ENCODE measurements around the gene SOX1.

SOX1 gene

DNA sequence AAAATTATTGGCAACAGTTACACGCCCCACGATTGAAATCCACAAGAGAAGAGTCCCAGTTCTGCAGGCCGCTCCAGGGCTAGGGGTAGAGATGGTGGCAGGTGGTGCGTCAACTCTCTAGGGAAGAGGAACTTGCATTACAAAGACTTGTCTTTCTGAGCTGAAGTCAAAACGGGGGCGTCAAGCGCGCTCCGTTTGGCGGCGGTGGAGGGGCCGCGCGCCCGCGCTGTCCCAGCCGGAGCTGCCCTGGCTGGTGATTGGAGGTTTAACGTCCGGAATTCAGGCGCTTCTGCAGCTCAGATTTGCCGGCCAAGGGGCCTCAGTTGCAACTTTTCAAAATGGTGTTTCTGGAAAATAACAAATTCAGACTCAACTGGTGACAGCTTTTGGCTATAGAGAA is 38.9 kb downstream of the SOX1 start:
- Mint-ChIP-seq H3K27me3 (peaks cover 88% of the 10 kb centered on the region), H3K27ac (no peak overlapping the region), H3K4me1 (no peaks in the 10 kb centered on the region), H3K9me3 (no peaks in the 10 kb centered on the region), H3K4me3 (no peak overlapping the region)
- no peak for DNase-seq
- ATAC-seq = no peak

- no peak overlapping the region for H3K4me3 Mint-ChIP-seq
- DNase-seq = no peak
- no peaks in the 10 kb centered on the region for H3K9me3 Mint-ChIP-seq
- H3K27me3 Mint-ChIP-seq = peaks cover 88% of the 10 kb centered on the region
- no peak for ATAC-seq
- H3K4me1 Mint-ChIP-seq = no peaks in the 10 kb centered on the region
- no peak overlapping the region for H3K27ac Mint-ChIP-seq
Observed at GRCh38 chr13:112106478-112107141, 39.7 kb downstream of the SOX1 start.

DNA sequence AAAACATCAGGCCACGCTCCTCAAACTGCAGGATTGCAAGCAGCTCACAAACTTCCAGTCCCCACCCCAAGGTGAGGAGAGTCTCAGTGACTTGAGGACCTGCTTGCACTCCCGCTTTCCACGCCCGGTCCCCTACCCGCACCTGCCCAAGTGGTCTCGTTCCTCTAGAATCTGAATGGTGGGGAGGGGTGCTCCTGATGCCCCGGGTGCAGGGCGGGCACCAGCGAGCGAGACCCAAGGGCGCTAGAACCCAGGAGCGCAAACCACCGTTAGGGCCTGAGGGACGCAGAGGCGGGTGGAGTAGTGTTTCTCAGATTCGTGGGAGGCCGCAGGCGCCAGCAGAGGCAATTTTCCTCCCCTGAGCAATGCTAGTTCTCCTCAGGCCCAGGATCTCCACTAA is 40.3 kb downstream of the SOX1 start:
- Mint-ChIP-seq H3K4me1 (no peaks in the 10 kb centered on the region), H3K9me3 (no peaks in the 10 kb centered on the region), H3K27me3 (peaks cover 86% of the 10 kb centered on the region), H3K4me3 (no peak overlapping the region), H3K27ac (no peak overlapping the region)
- no peak for DNase-seq
- no peak for ATAC-seq

DNA sequence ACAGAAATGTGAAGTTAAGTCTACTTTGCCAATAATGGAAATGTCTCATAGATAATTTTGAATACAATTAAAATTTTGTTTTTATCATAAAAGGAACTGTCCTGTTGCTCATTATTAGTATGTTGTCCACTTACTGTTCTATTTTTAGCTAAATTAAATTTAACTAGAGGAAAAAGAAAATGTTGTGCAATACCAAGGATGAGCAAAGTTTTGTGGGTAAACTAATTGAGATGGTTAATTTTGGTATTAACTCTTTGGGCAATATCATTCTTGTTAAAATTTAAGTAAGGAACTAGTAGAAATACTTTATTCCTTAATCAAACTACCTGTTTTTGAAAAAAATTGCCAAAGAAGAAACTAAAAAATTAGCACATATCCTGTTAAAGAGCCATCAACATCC is 43.5 kb downstream of the SOX1 start:
- Mint-ChIP-seq H3K27me3 (peaks cover 92% of the 10 kb centered on the region), H3K27ac (no peak overlapping the region), H3K4me3 (no peak overlapping the region), H3K9me3 (no peaks in the 10 kb centered on the region), H3K4me1 (no peaks in the 10 kb centered on the region)
- DNase-seq (no peak), ATAC-seq (no peak)

GRCh38 chr13:112111239-112111857 is 44.4 kb downstream of the SOX1 start:
- ATAC-seq (no peak), DNase-seq (no peak)
- H3K27me3 Mint-ChIP-seq = peaks cover 92% of the 10 kb centered on the region
- H3K9me3 Mint-ChIP-seq = no peaks in the 10 kb centered on the region
- H3K4me1 Mint-ChIP-seq = no peaks in the 10 kb centered on the region
- no peak overlapping the region for H3K27ac Mint-ChIP-seq
- no peak overlapping the region for H3K4me3 Mint-ChIP-seq

DNA sequence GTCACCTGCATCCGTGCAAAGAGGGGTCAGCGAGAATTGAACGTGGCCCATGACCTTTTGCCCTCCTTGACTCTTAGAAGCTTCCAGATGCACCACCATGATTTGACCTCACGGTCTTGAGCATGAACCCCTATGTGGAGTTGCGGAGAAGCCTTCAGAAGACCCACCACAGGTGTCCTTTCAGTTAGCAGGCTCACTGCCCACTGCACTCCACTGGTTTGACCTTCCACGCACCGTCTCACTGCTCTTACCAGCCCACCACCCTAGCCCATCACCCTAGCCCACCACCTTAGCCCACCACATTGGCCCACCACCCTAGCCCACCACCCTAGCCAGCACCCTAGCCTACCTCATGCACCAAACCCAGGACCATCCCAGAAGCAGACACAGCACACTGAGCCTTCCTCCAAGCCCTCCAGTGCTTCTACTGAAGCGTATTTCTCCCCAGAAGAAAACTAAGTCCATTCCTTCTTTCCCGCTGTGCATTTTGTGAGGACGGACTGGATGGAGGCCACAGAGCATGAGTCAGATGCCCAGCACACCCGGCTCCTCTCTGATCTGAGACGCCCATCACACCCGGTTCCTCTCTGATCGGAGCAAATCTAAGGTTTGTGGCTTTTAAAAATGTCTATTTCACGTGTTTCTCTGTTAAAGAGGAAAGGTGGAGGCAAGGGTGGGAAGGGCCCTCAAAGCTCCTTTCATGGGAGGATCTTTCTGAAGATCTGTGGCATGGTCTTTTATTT is 45.8 kb downstream of the SOX1 start:
- no peak for DNase-seq
- no peak for ATAC-seq
- Mint-ChIP-seq H3K4me1 (no peaks in the 10 kb centered on the region), H3K27ac (no peak overlapping the region), H3K9me3 (no peaks in the 10 kb centered on the region), H3K4me3 (no peak overlapping the region), H3K27me3 (peaks cover 80% of the 10 kb centered on the region)

- Mint-ChIP-seq H3K4me1 (no peaks in the 10 kb centered on the region), H3K9me3 (no peaks in the 10 kb centered on the region), H3K27me3 (peaks cover 74% of the 10 kb centered on the region), H3K4me3 (no peak overlapping the region), H3K27ac (no peak overlapping the region)
- ATAC-seq (no peak), DNase-seq (no peak)
Observed at GRCh38 chr13:112113348-112113747, 46.4 kb downstream of the SOX1 start.

- H3K4me3 Mint-ChIP-seq = no peak overlapping the region
- H3K9me3 Mint-ChIP-seq = no peaks in the 10 kb centered on the region
- no peaks in the 10 kb centered on the region for H3K4me1 Mint-ChIP-seq
- DNase-seq (no peak), ATAC-seq (no peak)
- H3K27ac Mint-ChIP-seq = no peak overlapping the region
- peaks cover 69% of the 10 kb centered on the region for H3K27me3 Mint-ChIP-seq
Observed at GRCh38 chr13:112113851-112114250, 46.9 kb downstream of the SOX1 start.

- DNase-seq (no peak), ATAC-seq (no peak)
- Mint-ChIP-seq H3K4me3 (no peak overlapping the region), H3K9me3 (no peaks in the 10 kb centered on the region), H3K27me3 (peaks cover 65% of the 10 kb centered on the region), H3K27ac (peak overlapping the region in 1 of 2 donors; percentile 1), H3K4me1 (no peaks in the 10 kb centered on the region)
Observed at GRCh38 chr13:112114391-112114790, 47.4 kb downstream of the SOX1 start.

GRCh38 chr13:112115403-112116091 is 48.6 kb downstream of the SOX1 start:
- ATAC-seq (no peak), DNase-seq (no peak)
- H3K9me3 Mint-ChIP-seq = no peaks in the 10 kb centered on the region
- H3K27me3 Mint-ChIP-seq = peaks cover 65% of the 10 kb centered on the region
- H3K4me3 Mint-ChIP-seq = no peak overlapping the region
- H3K4me1 Mint-ChIP-seq = no peaks in the 10 kb centered on the region
- no peak overlapping the region for H3K27ac Mint-ChIP-seq

- no peak overlapping the region for H3K4me3 Mint-ChIP-seq
- H3K27ac Mint-ChIP-seq = peak overlapping the region in 1 of 2 donors; percentile 14
- no peak for DNase-seq
- no peaks in the 10 kb centered on the region for H3K4me1 Mint-ChIP-seq
- no peaks in the 10 kb centered on the region for H3K9me3 Mint-ChIP-seq
- no peak for ATAC-seq
- peaks cover 58% of the 10 kb centered on the region for H3K27me3 Mint-ChIP-seq
Observed at GRCh38 chr13:112116187-112116950, 49.4 kb downstream of the SOX1 start.

DNA sequence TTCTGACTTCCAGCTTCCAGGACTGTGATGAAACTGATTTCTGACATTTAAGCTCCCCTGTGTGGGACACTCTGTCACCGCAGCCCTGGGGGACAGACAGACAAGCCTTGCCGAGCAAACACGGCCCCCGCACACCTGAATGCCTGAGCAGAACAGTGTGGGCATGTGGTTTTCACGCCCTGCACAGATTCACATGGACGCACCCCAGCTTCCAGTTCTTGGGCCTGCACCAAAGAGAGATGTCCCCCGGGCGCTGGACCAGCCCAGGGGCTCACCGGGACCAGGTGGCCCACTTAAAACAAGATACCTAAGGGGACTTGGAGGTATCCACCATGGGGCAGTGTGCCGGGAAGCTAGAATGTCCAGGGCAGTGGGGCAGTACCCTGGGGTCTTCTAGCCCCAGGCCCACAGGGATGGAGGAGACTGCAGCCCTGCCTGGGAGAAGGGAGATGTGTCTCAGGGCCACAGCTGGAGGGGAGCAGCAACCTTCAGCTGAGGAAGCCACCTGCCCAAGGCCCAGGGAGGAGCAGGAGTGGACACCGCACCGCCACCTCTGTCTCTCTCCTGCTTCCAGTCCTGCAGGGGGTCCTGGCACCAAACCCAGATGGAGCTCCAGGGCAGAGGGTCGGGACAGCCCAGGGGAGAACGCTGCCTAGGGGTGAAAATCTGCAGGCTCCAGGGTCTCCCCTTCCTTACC is 50.5 kb downstream of the SOX1 start:
- ATAC-seq (peak; percentile 18), DNase-seq (no peak)
- Mint-ChIP-seq H3K27ac (no peak overlapping the region), H3K9me3 (no peaks in the 10 kb centered on the region), H3K4me1 (no peaks in the 10 kb centered on the region), H3K27me3 (peaks cover 50% of the 10 kb centered on the region), H3K4me3 (no peak overlapping the region)

DNA sequence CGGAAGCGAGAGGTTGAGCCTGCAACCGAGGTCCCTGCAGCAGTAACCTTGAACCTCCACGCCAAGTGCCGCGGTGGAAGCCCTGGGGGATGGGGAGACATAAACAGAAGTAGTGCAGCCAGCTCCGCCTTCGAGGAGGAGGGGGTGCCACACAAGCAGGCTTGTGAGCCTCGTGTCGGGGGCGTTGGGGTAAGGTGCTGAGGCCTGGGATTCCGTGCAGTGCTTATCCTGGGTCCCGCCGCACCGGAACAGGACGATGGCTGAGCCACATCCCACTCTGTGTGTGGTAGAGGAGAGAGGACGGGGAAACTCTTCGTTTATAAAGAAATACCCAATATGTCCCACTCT is 51.0 kb downstream of the SOX1 start:
- Mint-ChIP-seq H3K4me3 (no peak overlapping the region), H3K9me3 (no peaks in the 10 kb centered on the region), H3K4me1 (no peaks in the 10 kb centered on the region), H3K27me3 (peaks cover 45% of the 10 kb centered on the region), H3K27ac (no peak overlapping the region)
- DNase-seq (no peak), ATAC-seq (no peak)

GRCh38 chr13:112118451-112119064 is 51.6 kb downstream of the SOX1 start:
- no peak overlapping the region for H3K4me3 Mint-ChIP-seq
- peaks cover 39% of the 10 kb centered on the region for H3K27me3 Mint-ChIP-seq
- H3K9me3 Mint-ChIP-seq = no peaks in the 10 kb centered on the region
- no peak overlapping the region for H3K27ac Mint-ChIP-seq
- no peak for DNase-seq
- no peak for ATAC-seq
- H3K4me1 Mint-ChIP-seq = no peaks in the 10 kb centered on the region

Data from stimulated activated naive CD8-positive, alpha-beta T cell treated with anti-CD3 and anti-CD28 coated beads, Interleukin-15, amount 100 ng/mL, for 72 hours (primary cell).